ENCODE data around the gene PLTP. TPM values are rescaled to one million over a fixed set of nuclear protein-coding genes. Genes with fewer than 3 reads are reported as not detected.

The PLTP gene
- total and polyA plus RNA-seq, 2 of the 13 experiments (the other 11 are each of a cell fraction or from before 2014, with no cell fraction given), result 16.9 to 28.6 TPM

- TF ChIP-seq MXI1 (IDR thresholded peaks at IDR 0.05; ENCODE audit: borderline replicate concordance, low read depth, low read length), result peak; percentile 27; the same call in 1 of the 3 replicates
- 0 out of 2 replicates have a peak, but pooled peaks have one; percentile 13 for TF ChIP-seq HDAC2 (CRISPR knock-in tag; IDR thresholded peaks at IDR 0.05)
- TF ChIP-seq HES4 (CRISPR knock-in tag; IDR thresholded peaks at IDR 0.05; ENCODE audit: borderline replicate concordance), result peak; percentile 66; the same call in 1 of the 2 replicates
- TF ChIP-seq SNRNP70 (IDR thresholded peaks at IDR 0.05; ENCODE audit: low read depth, low read length), result no peak
- TF ChIP-seq ZNF225 (CRISPR knock-in tag; IDR thresholded peaks at IDR 0.05), result 0 out of 2 replicates have a peak, but pooled peaks have one; percentile 45
- 0 out of 2 replicates have a peak, but pooled peaks have one; percentile 39 for TF ChIP-seq ZNF670 (CRISPR knock-in tag; IDR thresholded peaks at IDR 0.05; ENCODE audit: borderline replicate concordance)
- peak; percentile 50 for TF ChIP-seq SAP130 (CRISPR knock-in tag; IDR thresholded peaks at IDR 0.05; ENCODE audit: low read depth)
- 0 out of 2 replicates have a peak, but pooled peaks have one; percentile 64 for TF ChIP-seq ZNF570 (CRISPR knock-in tag; IDR thresholded peaks at IDR 0.05; ENCODE audit: borderline replicate concordance)
- TF ChIP-seq ZNF3 (CRISPR knock-in tag; IDR thresholded peaks at IDR 0.05), result no peak
- TF ChIP-seq TEAD2 (CRISPR knock-in tag; IDR thresholded peaks at IDR 0.05), result no peak
- no peak for TF ChIP-seq HNF1A (IDR thresholded peaks at IDR 0.05; ENCODE audit: low read depth)
- peak; percentile 70 for TF ChIP-seq HNF1A (CRISPR knock-in tag; IDR thresholded peaks at IDR 0.05; ENCODE audit: borderline replicate concordance)
- TF ChIP-seq ZNF788 (CRISPR knock-in tag; IDR thresholded peaks at IDR 0.05; ENCODE audit: borderline replicate concordance), result peak; percentile 46; the same call in 1 of the 2 replicates
- peak in 1 of 2 experiments; percentile 73; a peak in 3 of 4 replicates for TF ChIP-seq POLR2A (IDR thresholded peaks at IDR 0.05; ENCODE audit: insufficient read depth in 1 of 2, low read depth in 2 of 2, low read length in 2 of 2)
- TF ChIP-seq GATAD2A (CRISPR knock-in tag; IDR thresholded peaks at IDR 0.05), result no peak; the same call in 1 of the 2 replicates
- TF ChIP-seq, protein P1, sequence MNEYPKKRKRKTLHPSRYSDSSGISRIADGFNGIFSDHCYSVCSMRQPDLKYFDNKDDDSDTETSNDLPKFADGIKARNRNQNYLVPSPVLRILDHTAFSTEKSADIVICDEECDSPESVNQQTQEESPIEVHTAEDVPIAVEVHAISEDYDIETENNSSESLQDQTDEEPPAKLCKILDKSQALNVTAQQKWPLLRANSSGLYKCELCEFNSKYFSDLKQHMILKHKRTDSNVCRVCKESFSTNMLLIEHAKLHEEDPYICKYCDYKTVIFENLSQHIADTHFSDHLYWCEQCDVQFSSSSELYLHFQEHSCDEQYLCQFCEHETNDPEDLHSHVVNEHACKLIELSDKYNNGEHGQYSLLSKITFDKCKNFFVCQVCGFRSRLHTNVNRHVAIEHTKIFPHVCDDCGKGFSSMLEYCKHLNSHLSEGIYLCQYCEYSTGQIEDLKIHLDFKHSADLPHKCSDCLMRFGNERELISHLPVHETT (CRISPR knock-in tag; conservative IDR thresholded peaks at IDR 0.05), result no peak
- TF ChIP-seq ZNF879 (CRISPR knock-in tag; IDR thresholded peaks at IDR 0.05), result no peak
- peak; percentile 65 for TF ChIP-seq ZNF883 (CRISPR knock-in tag; IDR thresholded peaks at IDR 0.05; ENCODE audit: not compliant biosample characterization)
- TF ChIP-seq KDM2A (CRISPR knock-in tag; IDR thresholded peaks at IDR 0.05; ENCODE audit: borderline replicate concordance, low read depth), result peak; percentile 66; the same call in 1 of the 2 replicates
- TF ChIP-seq, protein P2, sequence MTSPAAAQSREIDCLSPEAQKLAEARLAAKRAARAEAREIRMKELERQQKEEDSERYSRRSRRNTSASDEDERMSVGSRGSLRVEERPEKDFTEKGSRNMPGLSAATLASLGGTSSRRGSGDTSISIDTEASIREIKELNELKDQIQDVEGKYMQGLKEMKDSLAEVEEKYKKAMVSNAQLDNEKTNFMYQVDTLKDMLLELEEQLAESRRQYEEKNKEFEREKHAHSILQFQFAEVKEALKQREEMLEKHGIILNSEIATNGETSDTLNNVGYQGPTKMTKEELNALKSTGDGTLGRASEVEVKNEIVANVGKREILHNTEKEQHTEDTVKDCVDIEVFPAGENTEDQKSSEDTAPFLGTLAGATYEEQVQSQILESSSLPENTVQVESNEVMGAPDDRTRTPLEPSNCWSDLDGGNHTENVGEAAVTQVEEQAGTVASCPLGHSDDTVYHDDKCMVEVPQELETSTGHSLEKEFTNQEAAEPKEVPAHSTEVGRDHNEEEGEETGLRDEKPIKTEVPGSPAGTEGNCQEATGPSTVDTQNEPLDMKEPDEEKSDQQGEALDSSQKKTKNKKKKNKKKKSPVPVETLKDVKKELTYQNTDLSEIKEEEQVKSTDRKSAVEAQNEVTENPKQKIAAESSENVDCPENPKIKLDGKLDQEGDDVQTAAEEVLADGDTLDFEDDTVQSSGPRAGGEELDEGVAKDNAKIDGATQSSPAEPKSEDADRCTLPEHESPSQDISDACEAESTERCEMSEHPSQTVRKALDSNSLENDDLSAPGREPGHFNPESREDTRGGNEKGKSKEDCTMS (CRISPR knock-in tag; conservative IDR thresholded peaks at IDR 0.05), result no peak
- no peak for TF ChIP-seq MAFK (conservative IDR thresholded peaks at IDR 0.05 in 1 of 2, IDR thresholded peaks at IDR 0.05 in 1 of 2; ENCODE audit: low read length in 2 of 2)
- TF ChIP-seq ZNF34 (CRISPR knock-in tag; IDR thresholded peaks at IDR 0.05; ENCODE audit: borderline replicate concordance), result 0 out of 2 replicates have a peak, but pooled peaks have one; percentile 64
Observed at GRCh38 chr20:45911486-45912343, at the start of gene PLTP (continued).

Data from HepG2 (cell line).